H1 (cell line): ENCODE data around the gene CELF2. TPM values are rescaled to one million over a fixed set of nuclear protein-coding genes. Genes with fewer than 3 reads are reported as not detected.

Experiments used
- CTCF ChIA-PET: fragments of 300-600 bp; sonication (Branson Sonifier 250); formaldehyde crosslinking; loops from one replicate; lab custom pipeline; 2021; ENCODE audit not compliant: partially characterized antibody; lab: Charles Lee
- POLR2A ChIA-PET: fragments of 300-600 bp; sonication (Branson Sonifier 250); formaldehyde crosslinking; loops from one replicate; lab custom pipeline; 2021; ENCODE audit warnings: inconsistent platforms; ENCODE audit not compliant: partially characterized antibody; lab: Charles Lee
- DNase-seq, 2 experiments: peaks; one replicate each; pipeline versions ENCODE4 v3.0.0 to v3.0.0-alpha.2; 2010 to 2022; ENCODE audit warnings: low spot score in 2 of 2, low read depth in 1 of 2, mixed read lengths in 1 of 2
- FAIRE-seq: peaks from 2 replicates; lab custom pipeline; 2011; peaks lifted over from hg19 to GRCh38; lab: Jason Lieb, UNC
- H2AFZ ChIP-seq: 2 replicates; pipeline ENCODE4 v1.8.1; 2012; ENCODE audit warnings: low read length, inconsistent platforms
- H2AK5ac ChIP-seq: 2 replicates; pipeline ENCODE4 v1.6.1; 2013; ENCODE audit warnings: low read depth, low read length
- H2BK120ac ChIP-seq: replicated peaks from 2 replicates; pipeline ENCODE3; 2013; ENCODE audit warnings: low read depth, low read length, inconsistent platforms
- H2BK12ac ChIP-seq: 2 replicates; pipeline ENCODE4 v1.6.1; 2013; ENCODE audit warnings: low read depth, low read length
- H2BK15ac ChIP-seq: 2 replicates; pipeline ENCODE4 v1.6.1; 2013; ENCODE audit warnings: low read length
- H2BK20ac ChIP-seq: 2 replicates; pipeline ENCODE4 v1.6.1; 2013; ENCODE audit warnings: low read length
- H2BK5ac ChIP-seq: 2 replicates; pipeline ENCODE4 v1.6.1; 2013; ENCODE audit warnings: low read depth, low read length
- H3K14ac ChIP-seq: 2 replicates; pipeline ENCODE4 v1.6.1; 2013; ENCODE audit warnings: inconsistent platforms; ENCODE audit not compliant: insufficient read length
- H3K18ac ChIP-seq: 2 replicates; pipeline ENCODE4 v1.6.1; 2013; ENCODE audit warnings: low read length; ENCODE audit errors: extremely low read depth
- H3K23ac ChIP-seq: 2 replicates; pipeline ENCODE4 v1.6.1; 2013; ENCODE audit warnings: inconsistent platforms; ENCODE audit not compliant: insufficient read length
- H3K23me2 ChIP-seq: 2 replicates; pipeline ENCODE4 v1.6.1; 2013; ENCODE audit warnings: low read depth, low read length
- H3K27ac ChIP-seq: 2 replicates; pipeline ENCODE4 v1.6.1; 2011; ENCODE audit warnings: low read depth, low read length, inconsistent platforms
- H3K27me3 ChIP-seq, 4 experiments: replicated peaks in 1 of 4; 1 replicate in 1 of 4; 2 replicates in 3 of 4; pipeline versions ENCODE4 v1.6.1 to v1.8.1; 2011 to 2013; ENCODE audit warnings: low read length in 3 of 4, mild to moderate bottlenecking in 3 of 4, inconsistent platforms in 2 of 4, mixed read lengths in 2 of 4, moderate library complexity in 1 of 4; ENCODE audit not compliant: control insufficient read depth in 3 of 4, insufficient read depth in 3 of 4; ENCODE audit errors: extremely low read depth in 1 of 4
- H3K36me3 ChIP-seq, 4 experiments: 2 replicates each; pipeline versions ENCODE4 v1.6.1 to v1.8.1; 2011 to 2013; ENCODE audit warnings: mild to moderate bottlenecking in 4 of 4, low read length in 3 of 4, moderate library complexity in 2 of 4, control low read depth in 1 of 4, inconsistent platforms in 1 of 4; ENCODE audit not compliant: insufficient read depth in 4 of 4, control insufficient read depth in 2 of 4
- H3K4ac ChIP-seq: replicated peaks from 2 replicates; pipeline ENCODE3; 2013; ENCODE audit warnings: low read length, low read depth, mixed read lengths, inconsistent platforms; ENCODE audit not compliant: insufficient read length
- H3K4me1 ChIP-seq, 4 experiments: replicated peaks in 1 of 4; 1 replicate in 1 of 4; 2 replicates in 3 of 4; pipeline versions ENCODE4 v1.6.1 to v1.8.1; 2011 to 2013; ENCODE audit warnings: low read length in 3 of 4, inconsistent platforms in 2 of 4, mixed read lengths in 1 of 4; ENCODE audit not compliant: insufficient read depth in 4 of 4, control insufficient read depth in 3 of 4
- H3K4me2 ChIP-seq, 2 experiments: 2 replicates each; pipeline versions ENCODE4 v1.6.1 to v1.8.1; 2011 to 2013; ENCODE audit warnings: low read depth in 2 of 2, low read length in 2 of 2, control low read depth in 1 of 2, inconsistent platforms in 1 of 2, mild to moderate bottlenecking in 1 of 2; ENCODE audit not compliant: insufficient read depth in 1 of 2
- H3K4me3 ChIP-seq, 4 experiments: fragments of 200-600, 300-600 bp in 1 of 4; sonication (generic), shearing (Covaris generic), sonication (Bioruptor Twin) in 1 of 4; 2 replicates each; pipeline versions ENCODE4 v1.5.1 to v1.8.1; 2011 to 2016; ENCODE audit warnings: low read length in 4 of 4, low read depth in 3 of 4, control low read depth in 2 of 4, inconsistent platforms in 2 of 4, mild to moderate bottlenecking in 2 of 4, mixed read lengths in 1 of 4, moderate library complexity in 1 of 4; ENCODE audit not compliant: insufficient read depth in 2 of 4; ENCODE audit errors: extremely low read depth in 1 of 4
- H3K56ac ChIP-seq: replicated peaks from 2 replicates; pipeline ENCODE3; 2013; ENCODE audit warnings: low read depth, mild to moderate bottlenecking, mixed read lengths, low read length, inconsistent platforms; ENCODE audit not compliant: insufficient read length
- H3K79me1 ChIP-seq: 2 replicates; pipeline ENCODE4 v1.6.1; 2013; ENCODE audit warnings: low read depth, low read length, control low read depth
- H3K79me2 ChIP-seq, 2 experiments: 2 replicates each; pipeline versions ENCODE4 v1.6.1 to v1.8.1; 2012 to 2013; ENCODE audit warnings: low read length in 2 of 2, mild to moderate bottlenecking in 2 of 2, inconsistent platforms in 1 of 2; ENCODE audit not compliant: insufficient read depth in 2 of 2, control insufficient read depth in 1 of 2
- H3K9ac ChIP-seq, 4 experiments: replicated peaks in 1 of 4; 1 replicate in 1 of 4; 2 replicates in 3 of 4; pipeline versions ENCODE4 v1.6.1 to v1.8.1; 2011 to 2013; ENCODE audit warnings: low read depth in 3 of 4, low read length in 3 of 4, control low read depth in 2 of 4, mild to moderate bottlenecking in 2 of 4, moderate library complexity in 2 of 4, inconsistent platforms in 1 of 4; ENCODE audit errors: extremely low read depth in 1 of 4
- H3K9me3 ChIP-seq, 2 experiments: 2 replicates each; pipeline versions ENCODE4 v1.6.1 to v1.8.1; 2012 to 2013; ENCODE audit warnings: mild to moderate bottlenecking in 2 of 2, moderate library complexity in 2 of 2, control low read depth in 1 of 2, inconsistent platforms in 1 of 2, low read depth in 1 of 2, low read length in 1 of 2, mixed read lengths in 1 of 2; ENCODE audit not compliant: insufficient read depth in 2 of 2
- H4K20me1 ChIP-seq, 2 experiments: replicated peaks in 1 of 2; 2 replicates each; pipeline versions ENCODE3 to v1.8.1; 2011 to 2013; ENCODE audit warnings: inconsistent platforms in 2 of 2, low read length in 2 of 2, mild to moderate bottlenecking in 1 of 2; ENCODE audit not compliant: insufficient read depth in 2 of 2, control insufficient read depth in 1 of 2
- H4K5ac ChIP-seq: 2 replicates; pipeline ENCODE4 v1.6.1; 2013; ENCODE audit warnings: low read length, low read depth, mixed read lengths, inconsistent platforms; ENCODE audit not compliant: insufficient read length
- H4K8ac ChIP-seq: 2 replicates; pipeline ENCODE4 v1.8.0; 2013; ENCODE audit warnings: mild to moderate bottlenecking, moderate library complexity, low read length, inconsistent platforms; ENCODE audit not compliant: insufficient read depth; ENCODE audit errors: extremely low read depth
- H4K91ac ChIP-seq: replicated peaks from 2 replicates; pipeline ENCODE3; 2013; ENCODE audit warnings: low read length, mixed read lengths, inconsistent platforms; ENCODE audit not compliant: insufficient read length
- BRCA1 ChIP-seq: IDR thresholded peaks from 2 replicates; pipeline ENCODE4 v1.6.1; 2012; ENCODE audit warnings: low read depth, low read length, improper control_type of control experiment
- CHD2 ChIP-seq: IDR thresholded peaks from 2 replicates; pipeline ENCODE4 v1.6.1; 2012; ENCODE audit warnings: low read length, improper control_type of control experiment
- CTBP2 ChIP-seq: IDR thresholded peaks from 2 replicates; pipeline ENCODE4 v1.7.0; 2011; ENCODE audit warnings: borderline replicate concordance, mild to moderate bottlenecking, moderate library complexity, mixed read lengths, low read length; ENCODE audit not compliant: insufficient read depth, insufficient read length
- EZH2 ChIP-seq: fragments of 200-600 bp; sonication (generic); IDR thresholded peaks from 2 replicates; pipeline ENCODE4 v1.7.1; 2012; ENCODE audit warnings: low read depth, mild to moderate bottlenecking, moderate library complexity, low read length, inconsistent platforms; ENCODE audit not compliant: severe bottlenecking
- GTF2F1 ChIP-seq: IDR thresholded peaks from 2 replicates; pipeline ENCODE4 v1.6.1; 2012; ENCODE audit warnings: low read depth, low read length, improper control_type of control experiment, borderline replicate concordance
- JUN ChIP-seq: IDR thresholded peaks from 2 replicates; pipeline ENCODE4 v1.6.1; 2011; ENCODE audit warnings: low read depth, mild to moderate bottlenecking, improper control_type of control experiment, low read length
- PHF8 ChIP-seq: fragments of 200-600 bp; sonication (generic); conservative IDR thresholded peaks from 2 replicates; pipeline ENCODE4 v1.7.1; 2012; ENCODE audit warnings: low read depth, mild to moderate bottlenecking, inconsistent platforms, low read length, moderate library complexity
- POLR2A ChIP-seq, 2 experiments: IDR thresholded peaks; 1 replicate in 1 of 2; 2 replicates in 1 of 2; pipeline ENCODE4 v1.6.1; 2011; ENCODE audit warnings: low read depth in 2 of 2, low read length in 2 of 2, mild to moderate bottlenecking in 2 of 2; ENCODE audit errors: control extremely low read depth in 1 of 2
- RFX5 ChIP-seq: IDR thresholded peaks from 2 replicates; pipeline ENCODE4 v1.6.1; 2011; ENCODE audit warnings: low read depth, low read length, improper control_type of control experiment, borderline replicate concordance
- RXRA ChIP-seq: IDR thresholded peaks from 2 replicates; pipeline ENCODE4 v1.6.1; 2011; ENCODE audit warnings: low read depth, mild to moderate bottlenecking, low read length, moderate library complexity; ENCODE audit not compliant: insufficient read depth
- TAF1 ChIP-seq: IDR thresholded peaks from 2 replicates; pipeline ENCODE4 v1.6.1; 2011; ENCODE audit warnings: mild to moderate bottlenecking, low read depth, low read length
- TBP ChIP-seq: IDR thresholded peaks from 2 replicates; pipeline ENCODE4 v1.6.1; 2011; ENCODE audit warnings: low read depth, low read length, improper control_type of control experiment
- WGBS, 2 experiments: shearing (Covaris generic) in 1 of 2; methylation state at CpG; one replicate each; pipeline versions ENCODE4 v1.1.6 to v1.1.7; 2013 to 2015; ENCODE audit warnings: low lambda C conversion rate in 2 of 2, mixed read lengths in 2 of 2, inconsistent platforms in 1 of 2, low coverage in 1 of 2, missing lambda C conversion rate in 1 of 2; ENCODE audit not compliant: insufficient replicate concordance in 2 of 2, insufficient coverage in 1 of 2, insufficient read length in 1 of 2; ENCODE audit errors: extremely low coverage in 1 of 2, missing lambda C conversion rate in 1 of 2; 5-methylcytosine and 5-hydroxymethylcytosine counted together
- polyA plus RNA-seq, 7 experiments: library from polyadenylated mRNA; depleted of rRNA in 3 of 7; stranded (reverse) in 5 of 7; unstranded in 2 of 7; fragments of >200 nt in 5 of 7; fragments of 200-250 nt in 2 of 7; gene quantifications; 1 replicate in 5 of 7; 2 replicates in 1 of 7; 4 replicates in 1 of 7; pipeline versions ENCODE4 v1.2.1 to v1.2.3, GENCODE V29; 2011 to 2013; ENCODE audit warnings: missing spikeins in 2 of 7, mixed read lengths in 2 of 7
- total RNA-seq: library from RNA; stranded (reverse); fragmentation: NEBNext Ultra II Directional; extraction: Animal tissue kit (Norgen Biotek cat#: 25700); gene quantifications from 2 replicates; pipeline ENCODE4 v1.2.1, GENCODE V29; 2021

The CELF2 gene
- total and polyA plus RNA-seq, 2 of the 8 experiments (the other 6 are each of a cell fraction or from before 2014, with no cell fraction given) = 18.3 to 22.7 TPM

- Histone ChIP-seq H4K20me1 (no peaks in the 10 kb centered on the region), H2BK5ac (no peak overlapping the region), H2BK120ac (no peak overlapping the region), H3K23me2 (no peaks in the 10 kb centered on the region; the same call in 1 of the 2 replicates), H3K9ac (no peak overlapping the region), H3K4ac (no peak overlapping the region), H2BK12ac (no peak overlapping the region), H3K4me2 (no peak overlapping the region), H3K23ac (no peak overlapping the region), H3K14ac (no peak overlapping the region), H2BK20ac (no peak overlapping the region), H3K36me3 (peaks cover 0 to 3% (median 0%) of the 10 kb centered on the region in 4 experiments; a peak in 2 of 8 replicates), H4K5ac (no peak overlapping the region), H3K9me3 (peaks cover 9 to 14% of the 10 kb centered on the region in 2 experiments), H4K8ac (no peak overlapping the region), H2AK5ac (no peak overlapping the region), H3K56ac (no peak overlapping the region), H3K27me3 (no peaks in the 10 kb centered on the region), H3K4me3 (no peak overlapping the region), H2AFZ (no peak overlapping the region), H3K4me1 (no peaks in the 10 kb centered on the region; a peak in 1 of 7 replicates), H3K79me1 (no peaks in the 10 kb centered on the region), H3K27ac (no peak overlapping the region), H2BK15ac (no peak overlapping the region), H4K91ac (no peak overlapping the region), H3K79me2 (no peaks in the 10 kb centered on the region), H3K18ac (no peak overlapping the region)
- FAIRE-seq = no peak
- DNase-seq = peak in 1 of 2 experiments; percentile 23
- ChIA-PET CTCF (no interaction called here), POLR2A (no interaction called here)
- WGBS, 2 experiments = 92% methylated on average over 13 of the region's 13 CpGs; no CpG with 5 or more reads in 1 of the 2 experiments
- TF ChIP-seq EZH2 (no peak), RFX5 (no peak), CHD2 (no peak), TAF1 (no peak), RXRA (no peak), CTBP2 (no peak), TBP (no peak), BRCA1 (no peak), PHF8 (no peak), GTF2F1 (no peak), POLR2A (IDR thresholded peaks at IDR 0.05; ENCODE audit: control extremely low read depth in 1 of 2, low read depth in 2 of 2, low read length in 2 of 2) (no peak), JUN (no peak)
Observed at GRCh38 chr10:11305825-11306593, 288.3 kb downstream of the CELF2 start.
